ENCODE data around the gene MCUR1. TPM values are rescaled to one million over a fixed set of nuclear protein-coding genes. Genes with fewer than 3 reads are reported as not detected.

The MCUR1 gene
- total RNA-seq, 1 experiment from 2014 or later: 33.1 TPM

GRCh38 chr6:13761361-13762036 lies 52.9 kb downstream of the MCUR1 start:
- intact Hi-C loops (cut with micrococcal nuclease; ENCODE audit: unreplicated experiment) (no loop called here), in situ Hi-C loops (cut with HindIII; ENCODE audit: low pct_unique_long_range_greater_than_20kb, low sequenced_read_pairs) (no loop called here)
- Histone ChIP-seq H3K27me3 (ENCODE audit: control insufficient read depth, insufficient read depth, low read length) (no peaks in the 10 kb centered on the region), H3K9me3 (ENCODE audit: control insufficient read depth, insufficient read depth, low read depth, low read length) (no peaks in the 10 kb centered on the region), H3K4me3 (ENCODE audit: low read depth in 2 of 2, low read length in 2 of 2) (no peak overlapping the region), H3K27ac (ENCODE audit: low read length) (no peak overlapping the region), H3K36me3 (ENCODE audit: control insufficient read depth, insufficient read depth, low read length) (no peaks in the 10 kb centered on the region), H3K4me1 (ENCODE audit: control insufficient read depth, insufficient read depth, low read length) (no peaks in the 10 kb centered on the region)
- DNase-seq (ENCODE audit: low read depth, low spot score) (no peak), ATAC-seq (no peak)
- TF ChIP-seq, protein P1, sequence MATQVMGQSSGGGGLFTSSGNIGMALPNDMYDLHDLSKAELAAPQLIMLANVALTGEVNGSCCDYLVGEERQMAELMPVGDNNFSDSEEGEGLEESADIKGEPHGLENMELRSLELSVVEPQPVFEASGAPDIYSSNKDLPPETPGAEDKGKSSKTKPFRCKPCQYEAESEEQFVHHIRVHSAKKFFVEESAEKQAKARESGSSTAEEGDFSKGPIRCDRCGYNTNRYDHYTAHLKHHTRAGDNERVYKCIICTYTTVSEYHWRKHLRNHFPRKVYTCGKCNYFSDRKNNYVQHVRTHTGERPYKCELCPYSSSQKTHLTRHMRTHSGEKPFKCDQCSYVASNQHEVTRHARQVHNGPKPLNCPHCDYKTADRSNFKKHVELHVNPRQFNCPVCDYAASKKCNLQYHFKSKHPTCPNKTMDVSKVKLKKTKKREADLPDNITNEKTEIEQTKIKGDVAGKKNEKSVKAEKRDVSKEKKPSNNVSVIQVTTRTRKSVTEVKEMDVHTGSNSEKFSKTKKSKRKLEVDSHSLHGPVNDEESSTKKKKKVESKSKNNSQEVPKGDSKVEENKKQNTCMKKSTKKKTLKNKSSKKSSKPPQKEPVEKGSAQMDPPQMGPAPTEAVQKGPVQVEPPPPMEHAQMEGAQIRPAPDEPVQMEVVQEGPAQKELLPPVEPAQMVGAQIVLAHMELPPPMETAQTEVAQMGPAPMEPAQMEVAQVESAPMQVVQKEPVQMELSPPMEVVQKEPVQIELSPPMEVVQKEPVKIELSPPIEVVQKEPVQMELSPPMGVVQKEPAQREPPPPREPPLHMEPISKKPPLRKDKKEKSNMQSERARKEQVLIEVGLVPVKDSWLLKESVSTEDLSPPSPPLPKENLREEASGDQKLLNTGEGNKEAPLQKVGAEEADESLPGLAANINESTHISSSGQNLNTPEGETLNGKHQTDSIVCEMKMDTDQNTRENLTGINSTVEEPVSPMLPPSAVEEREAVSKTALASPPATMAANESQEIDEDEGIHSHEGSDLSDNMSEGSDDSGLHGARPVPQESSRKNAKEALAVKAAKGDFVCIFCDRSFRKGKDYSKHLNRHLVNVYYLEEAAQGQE (IDR thresholded peaks at IDR 0.05; ENCODE audit: insufficient read depth in 1 of 2, low read depth in 2 of 2, low read length in 1 of 2): no peak
- TF ChIP-seq, protein P2, sequence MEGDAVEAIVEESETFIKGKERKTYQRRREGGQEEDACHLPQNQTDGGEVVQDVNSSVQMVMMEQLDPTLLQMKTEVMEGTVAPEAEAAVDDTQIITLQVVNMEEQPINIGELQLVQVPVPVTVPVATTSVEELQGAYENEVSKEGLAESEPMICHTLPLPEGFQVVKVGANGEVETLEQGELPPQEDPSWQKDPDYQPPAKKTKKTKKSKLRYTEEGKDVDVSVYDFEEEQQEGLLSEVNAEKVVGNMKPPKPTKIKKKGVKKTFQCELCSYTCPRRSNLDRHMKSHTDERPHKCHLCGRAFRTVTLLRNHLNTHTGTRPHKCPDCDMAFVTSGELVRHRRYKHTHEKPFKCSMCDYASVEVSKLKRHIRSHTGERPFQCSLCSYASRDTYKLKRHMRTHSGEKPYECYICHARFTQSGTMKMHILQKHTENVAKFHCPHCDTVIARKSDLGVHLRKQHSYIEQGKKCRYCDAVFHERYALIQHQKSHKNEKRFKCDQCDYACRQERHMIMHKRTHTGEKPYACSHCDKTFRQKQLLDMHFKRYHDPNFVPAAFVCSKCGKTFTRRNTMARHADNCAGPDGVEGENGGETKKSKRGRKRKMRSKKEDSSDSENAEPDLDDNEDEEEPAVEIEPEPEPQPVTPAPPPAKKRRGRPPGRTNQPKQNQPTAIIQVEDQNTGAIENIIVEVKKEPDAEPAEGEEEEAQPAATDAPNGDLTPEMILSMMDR (IDR thresholded peaks at IDR 0.05): no peak
- no peak for TF ChIP-seq TCF7L2 (IDR thresholded peaks at IDR 0.05; ENCODE audit: low read depth, low read length)
- no peak for TF ChIP-seq POLR2AphosphoS5 (IDR thresholded peaks at IDR 0.05; ENCODE audit: low read depth, low read length)
- no peak for TF ChIP-seq SIN3A (IDR thresholded peaks at IDR 0.05; ENCODE audit: borderline replicate concordance, insufficient read depth, low read depth, low read length)
- ChIA-PET POLR2A (interaction anchor here (0.6 kb wide), 1 partner anchor 16 kb away, joined by 3 read pairs; no protein-coding TSS in a partner anchor), CTCF (no interaction called here)
- no TSS peak for BruUV-seq (replicated peaks)

GRCh38 chr6:13760307-13761304 lies 53.8 kb downstream of the MCUR1 start:
- Histone ChIP-seq H3K27ac (ENCODE audit: low read length) (no peak overlapping the region), H3K9me3 (ENCODE audit: control insufficient read depth, insufficient read depth, low read depth, low read length) (no peaks in the 10 kb centered on the region), H3K4me1 (ENCODE audit: control insufficient read depth, insufficient read depth, low read length) (no peaks in the 10 kb centered on the region), H3K4me3 (ENCODE audit: low read depth in 2 of 2, low read length in 2 of 2) (no peak overlapping the region), H3K27me3 (ENCODE audit: control insufficient read depth, insufficient read depth, low read length) (no peaks in the 10 kb centered on the region), H3K36me3 (ENCODE audit: control insufficient read depth, insufficient read depth, low read length) (no peaks in the 10 kb centered on the region)
- POLR2A ChIA-PET: no interaction called here
- in situ Hi-C loops (cut with HindIII; ENCODE audit: low pct_unique_long_range_greater_than_20kb, low sequenced_read_pairs): no loop called here
- intact Hi-C loops (cut with micrococcal nuclease; ENCODE audit: unreplicated experiment): no loop called here
- TF ChIP-seq SIN3A (IDR thresholded peaks at IDR 0.05; ENCODE audit: borderline replicate concordance, insufficient read depth, low read depth, low read length) (no peak), POLR2AphosphoS5 (IDR thresholded peaks at IDR 0.05; ENCODE audit: low read depth, low read length) (no peak), TCF7L2 (IDR thresholded peaks at IDR 0.05; ENCODE audit: low read depth, low read length) (no peak)
- TF ChIP-seq, protein P1 (IDR thresholded peaks at IDR 0.05; ENCODE audit: insufficient read depth in 1 of 2, low read depth in 2 of 2, low read length in 1 of 2): no peak
- TF ChIP-seq, protein P2 (IDR thresholded peaks at IDR 0.05): no peak
- no TSS peak for BruUV-seq (replicated peaks)
- CTCF ChIA-PET: no interaction called here
- DNase-seq (ENCODE audit: low read depth, low spot score) (no peak), ATAC-seq (no peak)

Data from Panc1 (cell line).